GM12878 (cell line): Measurements from ENCODE around the gene NBEA. TPM values are rescaled to one million over a fixed set of nuclear protein-coding genes. Genes with fewer than 3 reads are reported as not detected.

Experiments used
- ATAC-seq: fragments of 200-7000 bp; cut with Tn5 transposase; 3 replicates; pipeline ENCODE4 v1.9.1; 2020; ENCODE audit warnings: mild to moderate bottlenecking, moderate library complexity
- BruUV-seq: library from RNA; stranded (reverse); fragments of 400-500 nt; replicated peaks from 2 replicates; lab custom pipeline; 2021; lab: Mats Ljungman, UMichigan
- CTCF ChIA-PET: fragments of 300-600 bp; sonication (Branson Sonifier 250); formaldehyde crosslinking; extraction: SDS; loops from one replicate; lab custom pipeline; 2021; ENCODE audit warnings: inconsistent platforms; lab: Yijun Ruan, JAX
- POLR2A ChIA-PET: fragments of 350-600 bp; formaldehyde crosslinking; extraction: SDS; loops from one replicate; lab custom pipeline; 2021; ENCODE audit warnings: inconsistent platforms; lab: Charles Lee
- RAD21 ChIA-PET: fragments of 300-600 bp; sonication (Branson Sonifier 250); formaldehyde crosslinking; loops from one replicate; lab custom pipeline; 2023; ENCODE audit warnings: antibody characterized with exemption; ENCODE audit not compliant: unreplicated experiment; lab: Charles Lee
- SMC1A ChIA-PET: fragments of 300-600 bp; sonication (Branson Sonifier 250); formaldehyde crosslinking; loops from one replicate; lab custom pipeline; 2023; ENCODE audit not compliant: unreplicated experiment, uncharacterized antibody; lab: Charles Lee
- DNase-seq: peaks from one replicate; pipeline ENCODE4 v3.0.0-alpha.2; 2011; ENCODE audit warnings: low read depth, low spot score
- FAIRE-seq: peaks from 3 replicates; lab custom pipeline; 2011; peaks lifted over from hg19 to GRCh38; lab: Jason Lieb, UNC
- H2AFZ ChIP-seq: 2 replicates; pipeline ENCODE4 v1.6.0; 2011; ENCODE audit warnings: low read depth, low read length, control low read depth; ENCODE audit not compliant: control insufficient read depth
- H3K27ac ChIP-seq: 2 replicates; pipeline ENCODE4 v1.5.1; 2011; ENCODE audit warnings: control low read depth; ENCODE audit not compliant: control insufficient read depth, insufficient read depth
- H3K27me3 ChIP-seq, 2 experiments: replicated peaks in 1 of 2; 2 replicates each; pipeline versions ENCODE4 v1.6.0 to v1.6.1; 2011; ENCODE audit warnings: low read length in 1 of 2; ENCODE audit not compliant: control insufficient read depth in 2 of 2, insufficient read depth in 2 of 2
- H3K36me3 ChIP-seq, 2 experiments: 2 replicates each; pipeline ENCODE4 v1.5.1; 2011; ENCODE audit warnings: low read length in 1 of 2; ENCODE audit not compliant: control insufficient read depth in 2 of 2, insufficient read depth in 2 of 2
- H3K4me1 ChIP-seq: 2 replicates; pipeline ENCODE4 v1.6.1; 2011; ENCODE audit warnings: mild to moderate bottlenecking, low read length, moderate library complexity, mixed read lengths; ENCODE audit not compliant: control insufficient read depth, insufficient read depth
- H3K4me2 ChIP-seq: 2 replicates; pipeline ENCODE4 v1.6.0; 2011; ENCODE audit warnings: control low read depth; ENCODE audit not compliant: control insufficient read depth, insufficient read depth
- H3K4me3 ChIP-seq: fragments of 200-600 bp; sonication (generic); 2 replicates; pipeline ENCODE4 v1.5.1; 2016
- H3K79me2 ChIP-seq: 2 replicates; pipeline ENCODE4 v1.6.0; 2011; ENCODE audit warnings: low read length; ENCODE audit not compliant: control insufficient read depth, insufficient read depth
- H3K9ac ChIP-seq: 2 replicates; pipeline ENCODE4 v1.8.0; 2011; ENCODE audit warnings: low read length, control low read depth, mixed read lengths; ENCODE audit not compliant: control insufficient read depth, insufficient read depth
- H3K9me3 ChIP-seq: replicated peaks from 3 replicates; pipeline ENCODE4 v1.5.1; 2011; ENCODE audit warnings: mild to moderate bottlenecking, low read length; ENCODE audit not compliant: control insufficient read depth, insufficient read depth
- H4K20me1 ChIP-seq: 2 replicates; pipeline ENCODE4 v1.6.0; 2011; ENCODE audit not compliant: control insufficient read depth, insufficient read depth
- ATF7 ChIP-seq: fragments of 450-650 bp; IDR thresholded peaks from 2 replicates; pipeline ENCODE4 v1.6.1; 2016; ENCODE audit warnings: low read depth, mild to moderate bottlenecking
- FOS ChIP-seq: IDR thresholded peaks from 3 replicates; pipeline ENCODE4 v1.6.1; 2011; ENCODE audit warnings: borderline replicate concordance; ENCODE audit not compliant: insufficient read length; ENCODE audit errors: extremely low read depth
- MTA2 ChIP-seq: fragments of 450-650 bp; IDR thresholded peaks from 2 replicates; pipeline ENCODE4 v1.6.1; 2016; ENCODE audit warnings: low read depth, mild to moderate bottlenecking, moderate library complexity
- NFIC ChIP-seq: IDR thresholded peaks from 2 replicates; pipeline ENCODE4 v1.6.1; 2012; ENCODE audit warnings: low read depth, mild to moderate bottlenecking, inconsistent platforms, low read length, moderate library complexity
- NR2C1 ChIP-seq: fragments of 450-650 bp; IDR thresholded peaks from 2 replicates; pipeline ENCODE4 v1.6.1; 2017; ENCODE audit warnings: antibody characterized with exemption, mild to moderate bottlenecking, moderate library complexity
- RAD51 ChIP-seq: fragments of 450-650 bp; IDR thresholded peaks from 2 replicates; pipeline ENCODE4 v1.6.1; 2016; ENCODE audit warnings: moderate library complexity, mild to moderate bottlenecking, inconsistent platforms
- SMC3 ChIP-seq: IDR thresholded peaks from 2 replicates; pipeline ENCODE4 v1.6.1; 2011; ENCODE audit warnings: low read length, improper control_type of control experiment, borderline replicate concordance
- SREBF1 ChIP-seq: IDR thresholded peaks from 2 replicates; pipeline ENCODE4 v1.6.1; 2012; ENCODE audit warnings: mild to moderate bottlenecking, low read length
- ZNF217 ChIP-seq: fragments of 450-650 bp; IDR thresholded peaks from 2 replicates; pipeline ENCODE4 v1.6.1; 2017; ENCODE audit warnings: antibody characterized with exemption, mild to moderate bottlenecking
- WGBS: methylation state at CpG from one replicate; pipeline ENCODE4 v1.1.6; 2016; ENCODE audit warnings: low lambda C conversion rate; ENCODE audit not compliant: insufficient replicate concordance, insufficient coverage; ENCODE audit errors: missing lambda C conversion rate; 5-methylcytosine and 5-hydroxymethylcytosine counted together
- in situ Hi-C: fragments of 300-500 bp; cut with MboI; formaldehyde crosslinking; loops from 9 replicates; pipeline ENCODE4 v1.14.3; 2018; ENCODE audit warnings: mixed read lengths
- intact Hi-C: fragments of 100-400 bp; cut with micrococcal nuclease; formaldehyde crosslinking; loops from one replicate; pipeline ENCODE4 v1.14.2; 2022; ENCODE audit not compliant: unreplicated experiment
- polyA plus RNA-seq, 11 experiments: library from polyadenylated mRNA; depleted of rRNA in 4 of 11; unstranded in 6 of 11; stranded (reverse) in 5 of 11; fragments of >200 nt; fragmentation: Nextera tagmentation in 4 of 11; fragmentation: Illumina TruSeq in 1 of 11; extraction: Ambion mirVana in 4 of 11; extraction: Trizol in 1 of 11; gene quantifications; 1 replicate in 1 of 11; 2 replicates in 10 of 11; pipeline versions ENCODE4 v1.2.1 to v1.2.3, GENCODE V29; 2011 to 2016; ENCODE audit warnings: inconsistent platforms in 2 of 11, missing spikeins in 2 of 11, low read depth in 1 of 11
- total RNA-seq, 4 experiments: library from RNA; depleted of rRNA in 3 of 4; stranded (reverse); fragments of >200 nt in 3 of 4; fragmentation: Illumina TruSeq in 1 of 4; extraction: Trizol in 1 of 4; gene quantifications; 2 replicates each; pipeline versions ENCODE4 v1.2.1 to v1.2.3, GENCODE V29; 2013 to 2021
- TF ChIP-seq, protein P1 (sequence below): fragments of 450-650 bp; IDR thresholded peaks from 2 replicates; pipeline ENCODE4 v1.6.1; 2017; ENCODE audit warnings: low read depth, mild to moderate bottlenecking, moderate library complexity
- TF ChIP-seq, protein P2 (sequence below): IDR thresholded peaks from 2 replicates; pipeline ENCODE4 v1.6.1; 2011; ENCODE audit warnings: low read depth, low read length, improper control_type of control experiment, borderline replicate concordance
- TF ChIP-seq, protein P3 (sequence below): fragments of 150-350 bp; IDR thresholded peaks from 2 replicates; pipeline ENCODE4 v1.6.1; 2016; ENCODE audit warnings: low read depth, low read length
- TF ChIP-seq, protein P4 (sequence below): IDR thresholded peaks from 2 replicates; pipeline ENCODE4 v1.6.1; 2011; ENCODE audit warnings: mild to moderate bottlenecking, low read depth, low read length, moderate library complexity; ENCODE audit not compliant: insufficient replicate concordance
- TF ChIP-seq, protein P5 (sequence below): IDR thresholded peaks from 2 replicates; pipeline ENCODE4 v1.6.1; 2011; ENCODE audit warnings: low read depth, mild to moderate bottlenecking, low read length, moderate library complexity, borderline replicate concordance; ENCODE audit errors: extremely low read depth

Gene NBEA
- total and polyA plus RNA-seq, 10 of the 15 experiments (the other 5 are each of a cell fraction or from before 2014, with no cell fraction given) = 0.23 to 3.6 (median 0.55) TPM

DNA sequence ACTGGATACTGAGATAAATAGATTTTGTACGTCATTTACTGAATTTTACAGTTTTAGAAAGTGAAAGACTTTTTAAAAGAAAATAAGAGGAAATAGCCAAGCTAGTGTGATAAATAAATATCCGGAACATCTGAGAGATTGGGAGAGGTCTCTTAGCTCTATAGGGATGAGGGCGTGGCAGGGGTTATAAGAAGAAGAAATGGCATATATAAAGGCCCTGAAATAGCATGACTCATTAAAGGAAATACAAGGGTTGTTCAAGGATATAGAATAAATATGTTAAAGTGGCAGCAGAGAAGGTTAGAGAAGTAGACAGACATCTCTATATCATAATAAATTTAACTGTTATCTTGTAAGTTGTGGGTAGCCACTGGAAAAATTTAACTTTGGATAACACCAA is 390.1 kb downstream of the NBEA start (continued):
- TF ChIP-seq, protein P1, sequence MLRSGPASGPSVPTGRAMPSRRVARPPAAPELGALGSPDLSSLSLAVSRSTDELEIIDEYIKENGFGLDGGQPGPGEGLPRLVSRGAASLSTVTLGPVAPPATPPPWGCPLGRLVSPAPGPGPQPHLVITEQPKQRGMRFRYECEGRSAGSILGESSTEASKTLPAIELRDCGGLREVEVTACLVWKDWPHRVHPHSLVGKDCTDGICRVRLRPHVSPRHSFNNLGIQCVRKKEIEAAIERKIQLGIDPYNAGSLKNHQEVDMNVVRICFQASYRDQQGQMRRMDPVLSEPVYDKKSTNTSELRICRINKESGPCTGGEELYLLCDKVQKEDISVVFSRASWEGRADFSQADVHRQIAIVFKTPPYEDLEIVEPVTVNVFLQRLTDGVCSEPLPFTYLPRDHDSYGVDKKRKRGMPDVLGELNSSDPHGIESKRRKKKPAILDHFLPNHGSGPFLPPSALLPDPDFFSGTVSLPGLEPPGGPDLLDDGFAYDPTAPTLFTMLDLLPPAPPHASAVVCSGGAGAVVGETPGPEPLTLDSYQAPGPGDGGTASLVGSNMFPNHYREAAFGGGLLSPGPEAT = no peak

DNA sequence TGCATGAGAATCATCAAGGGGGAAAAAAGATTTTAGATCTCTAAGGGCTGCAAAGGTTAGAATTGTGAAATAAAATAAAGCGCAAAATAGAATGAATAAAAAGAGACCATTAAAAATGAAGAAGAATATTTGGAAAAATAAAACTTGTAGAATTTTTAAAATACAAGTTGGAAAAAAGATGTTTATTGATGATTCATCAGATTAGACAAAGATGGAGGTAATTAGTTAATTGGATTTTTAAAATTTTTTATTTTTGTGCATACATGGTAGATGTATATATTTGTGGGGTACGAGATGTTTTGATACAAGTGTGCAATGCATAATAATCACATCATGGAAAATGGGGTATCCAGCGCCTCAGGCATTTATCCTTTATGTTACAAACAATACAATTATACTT is 391.1 kb downstream of the NBEA start:
- intact Hi-C loops = no loop called here
- FAIRE-seq = no peak

More for the DNA sequence above, 391.1 kb downstream of the NBEA start:
- Histone ChIP-seq H3K9ac (no peak overlapping the region), H3K27ac (no peak overlapping the region), H3K9me3 (no peaks in the 10 kb centered on the region), H3K36me3 (no peaks in the 10 kb centered on the region), H3K27me3 (no peaks in the 10 kb centered on the region), H3K79me2 (no peaks in the 10 kb centered on the region), H2AFZ (no peak overlapping the region), H3K4me2 (no peak overlapping the region), H4K20me1 (no peaks in the 10 kb centered on the region), H3K4me3 (no peak overlapping the region), H3K4me1 (no peaks in the 10 kb centered on the region)
- no TSS peak for BruUV-seq
- TF ChIP-seq SREBF1 (no peak), FOS (no peak), ATF7 (no peak), RAD51 (no peak), SMC3 (no peak), MTA2 (no peak), NR2C1 (no peak), NFIC (no peak), ZNF217 (no peak)
- TF ChIP-seq, protein P2, sequence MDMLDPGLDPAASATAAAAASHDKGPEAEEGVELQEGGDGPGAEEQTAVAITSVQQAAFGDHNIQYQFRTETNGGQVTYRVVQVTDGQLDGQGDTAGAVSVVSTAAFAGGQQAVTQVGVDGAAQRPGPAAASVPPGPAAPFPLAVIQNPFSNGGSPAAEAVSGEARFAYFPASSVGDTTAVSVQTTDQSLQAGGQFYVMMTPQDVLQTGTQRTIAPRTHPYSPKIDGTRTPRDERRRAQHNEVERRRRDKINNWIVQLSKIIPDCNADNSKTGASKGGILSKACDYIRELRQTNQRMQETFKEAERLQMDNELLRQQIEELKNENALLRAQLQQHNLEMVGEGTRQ = no peak
- TF ChIP-seq, protein P3, sequence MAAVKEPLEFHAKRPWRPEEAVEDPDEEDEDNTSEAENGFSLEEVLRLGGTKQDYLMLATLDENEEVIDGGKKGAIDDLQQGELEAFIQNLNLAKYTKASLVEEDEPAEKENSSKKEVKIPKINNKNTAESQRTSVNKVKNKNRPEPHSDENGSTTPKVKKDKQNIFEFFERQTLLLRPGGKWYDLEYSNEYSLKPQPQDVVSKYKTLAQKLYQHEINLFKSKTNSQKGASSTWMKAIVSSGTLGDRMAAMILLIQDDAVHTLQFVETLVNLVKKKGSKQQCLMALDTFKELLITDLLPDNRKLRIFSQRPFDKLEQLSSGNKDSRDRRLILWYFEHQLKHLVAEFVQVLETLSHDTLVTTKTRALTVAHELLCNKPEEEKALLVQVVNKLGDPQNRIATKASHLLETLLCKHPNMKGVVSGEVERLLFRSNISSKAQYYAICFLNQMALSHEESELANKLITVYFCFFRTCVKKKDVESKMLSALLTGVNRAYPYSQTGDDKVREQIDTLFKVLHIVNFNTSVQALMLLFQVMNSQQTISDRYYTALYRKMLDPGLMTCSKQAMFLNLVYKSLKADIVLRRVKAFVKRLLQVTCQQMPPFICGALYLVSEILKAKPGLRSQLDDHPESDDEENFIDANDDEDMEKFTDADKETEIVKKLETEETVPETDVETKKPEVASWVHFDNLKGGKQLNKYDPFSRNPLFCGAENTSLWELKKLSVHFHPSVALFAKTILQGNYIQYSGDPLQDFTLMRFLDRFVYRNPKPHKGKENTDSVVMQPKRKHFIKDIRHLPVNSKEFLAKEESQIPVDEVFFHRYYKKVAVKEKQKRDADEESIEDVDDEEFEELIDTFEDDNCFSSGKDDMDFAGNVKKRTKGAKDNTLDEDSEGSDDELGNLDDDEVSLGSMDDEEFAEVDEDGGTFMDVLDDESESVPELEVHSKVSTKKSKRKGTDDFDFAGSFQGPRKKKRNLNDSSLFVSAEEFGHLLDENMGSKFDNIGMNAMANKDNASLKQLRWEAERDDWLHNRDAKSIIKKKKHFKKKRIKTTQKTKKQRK = no peak
- TF ChIP-seq, protein P4, sequence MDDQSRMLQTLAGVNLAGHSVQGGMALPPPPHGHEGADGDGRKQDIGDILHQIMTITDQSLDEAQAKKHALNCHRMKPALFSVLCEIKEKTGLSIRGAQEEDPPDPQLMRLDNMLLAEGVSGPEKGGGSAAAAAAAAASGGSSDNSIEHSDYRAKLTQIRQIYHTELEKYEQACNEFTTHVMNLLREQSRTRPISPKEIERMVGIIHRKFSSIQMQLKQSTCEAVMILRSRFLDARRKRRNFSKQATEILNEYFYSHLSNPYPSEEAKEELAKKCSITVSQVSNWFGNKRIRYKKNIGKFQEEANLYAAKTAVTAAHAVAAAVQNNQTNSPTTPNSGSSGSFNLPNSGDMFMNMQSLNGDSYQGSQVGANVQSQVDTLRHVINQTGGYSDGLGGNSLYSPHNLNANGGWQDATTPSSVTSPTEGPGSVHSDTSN = no peak
- TF ChIP-seq, protein P5, sequence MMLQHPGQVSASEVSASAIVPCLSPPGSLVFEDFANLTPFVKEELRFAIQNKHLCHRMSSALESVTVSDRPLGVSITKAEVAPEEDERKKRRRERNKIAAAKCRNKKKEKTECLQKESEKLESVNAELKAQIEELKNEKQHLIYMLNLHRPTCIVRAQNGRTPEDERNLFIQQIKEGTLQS = no peak
- in situ Hi-C loops = no loop called here
- ChIA-PET POLR2A (no interaction called here), CTCF (no interaction called here), SMC1A (no interaction called here), RAD21 (no interaction called here)
- ATAC-seq (no peak), DNase-seq (no peak)
- 31% methylated on average over 3 of the region's 3 CpGs for WGBS
